HG03558 (cell line): ENCODE data around the gene LRP5.
"Not testable (repeated sequence)": the region's sequence is repeated elsewhere in the genome, so short reads cannot be mapped to it uniquely, and the experiment has no call there.

ENCODE experiments used
- ATAC-seq: cut with Tn5 transposase; IDR thresholded peaks from one replicate; pipeline ENCODE4 v1.9.1; 2021; ENCODE audit warnings: moderate number of reproducible peaks; ENCODE audit not compliant: unreplicated experiment; ENCODE audit errors: extremely low read depth

LRP5 gene

GRCh38 chr11:68475626-68476025 is 163.2 kb downstream of the LRP5 start:
- not testable (repeated sequence) for ATAC-seq

GRCh38 chr11:68479390-68479789 is 167.0 kb downstream of the LRP5 start:
- ATAC-seq: no peak

GRCh38 chr11:68480193-68480592 is 167.8 kb downstream of the LRP5 start:
- ATAC-seq: no peak

GRCh38 chr11:68480852-68481510 is 168.6 kb downstream of the LRP5 start:
- no peak for ATAC-seq

GRCh38 chr11:68481579-68482240 is 169.3 kb downstream of the LRP5 start:
- no peak for ATAC-seq

GRCh38 chr11:68488623-68489022 is 176.2 kb downstream of the LRP5 start:
- no peak for ATAC-seq

- ATAC-seq: no peak
These were observed 182.9 kb downstream of the LRP5 start for GRCh38 chr11:68495220-68495729.

GRCh38 chr11:68495872-68496271 is 183.5 kb downstream of the LRP5 start:
- ATAC-seq: no peak

GRCh38 chr11:68497761-68498160 is 185.4 kb downstream of the LRP5 start:
- ATAC-seq: no peak

- ATAC-seq: no peak
These were observed 185.9 kb downstream of the LRP5 start for GRCh38 chr11:68498321-68498720.
